Measurements from ENCODE around the gene PCBP2.

Gene PCBP2

DNA sequence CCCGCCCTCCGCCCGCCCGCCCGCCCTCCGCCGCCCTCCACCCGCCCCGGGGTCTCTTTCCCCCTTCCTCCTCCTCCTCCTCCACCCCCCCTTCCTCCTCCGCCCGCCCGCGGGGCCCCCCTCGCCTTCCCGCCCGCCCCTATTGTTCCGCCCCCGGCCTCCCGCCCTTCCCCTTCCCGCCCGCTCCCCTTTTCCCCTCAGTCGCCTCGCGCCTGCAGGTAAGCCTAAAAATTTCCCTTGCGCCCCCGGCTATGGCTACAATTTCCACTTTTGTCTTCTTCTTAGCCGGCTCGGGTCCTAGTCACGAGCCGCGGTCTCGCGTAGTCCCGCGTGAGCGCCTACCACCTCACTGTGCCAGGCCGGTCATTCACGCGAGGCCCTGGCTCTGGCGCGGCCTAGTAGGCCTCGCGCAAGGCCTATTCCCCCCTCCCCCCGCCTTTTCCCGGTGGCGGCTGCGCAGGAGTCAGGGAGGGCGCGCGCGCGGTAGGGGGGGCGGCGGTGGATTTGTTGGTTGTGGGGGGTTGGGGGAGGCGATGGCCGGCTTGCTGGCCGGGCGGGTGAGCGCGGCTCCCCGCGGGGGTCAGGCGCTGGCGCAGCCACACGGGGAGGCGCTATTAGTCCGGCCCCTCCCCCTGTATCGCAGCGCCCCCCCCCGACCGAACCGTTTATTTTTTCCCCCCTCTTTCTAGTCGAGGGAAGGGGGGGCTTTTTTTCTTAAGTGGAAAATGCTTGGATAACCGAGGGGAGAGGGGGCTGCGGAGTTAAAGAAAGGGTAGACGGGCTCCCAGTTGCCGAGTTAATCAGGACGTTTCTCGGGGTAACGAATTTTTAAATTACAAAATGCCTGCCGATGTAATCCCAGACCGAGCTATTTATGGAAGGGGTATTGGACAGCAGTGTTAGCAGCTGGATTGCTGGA is 516 bp downstream of the PCBP2 start:
- H3K36me3 ChIP-seq (ENCODE audit: insufficient read depth) = peaks cover 37% of the 10 kb centered on the region
- peaks cover 53% of the 10 kb centered on the region for H3K79me2 ChIP-seq (ENCODE audit: insufficient read depth, low read depth)

DNA sequence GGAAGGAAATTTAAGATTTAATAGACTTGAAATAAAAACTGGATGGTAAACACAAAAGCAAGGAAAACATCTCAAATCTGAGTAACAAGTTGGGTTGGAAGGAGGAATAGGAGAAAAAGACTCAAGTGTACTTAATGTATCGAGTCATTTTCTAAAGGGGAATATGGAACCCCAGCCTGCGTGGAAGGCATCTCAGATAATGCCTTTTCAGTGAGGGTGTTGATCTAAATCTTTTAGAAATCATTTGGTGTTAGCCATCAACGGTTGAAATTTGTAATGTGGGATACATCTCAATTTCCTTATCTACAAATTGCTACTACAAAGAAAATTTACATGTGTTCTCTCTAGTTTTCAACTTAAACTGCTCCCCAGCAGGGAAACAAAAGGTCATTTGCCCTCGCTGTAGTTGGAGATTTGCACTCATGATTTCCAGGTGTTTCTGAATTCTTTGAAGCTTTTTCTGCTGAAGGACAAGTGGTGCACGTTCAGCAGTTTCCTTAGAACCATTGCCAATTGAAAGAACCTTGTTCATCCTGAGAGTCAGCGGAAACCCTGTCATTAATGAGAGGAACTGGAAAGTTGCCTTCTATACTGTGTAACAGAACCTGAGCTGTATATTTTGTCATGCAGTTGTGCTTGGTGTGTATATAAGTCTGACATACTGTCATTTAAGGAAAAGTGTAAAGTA is 2.2 kb downstream of the PCBP2 start:
- peak overlapping the region; percentile 93 for H3K9ac ChIP-seq
- H3K27ac ChIP-seq = peak overlapping the region; percentile 86
- H3K4me1 ChIP-seq (ENCODE audit: low read depth, poor library complexity, severe bottlenecking) = peaks cover 68% of the 10 kb centered on the region
- TF ChIP-seq CTCF (conservative IDR thresholded peaks at IDR 0.05; ENCODE audit: low read depth, low read length) = peak; percentile 13; the same call in 1 of the 2 replicates
- H4K20me1 ChIP-seq (ENCODE audit: insufficient read depth) = peaks cover 53% of the 10 kb centered on the region
- no peak overlapping the region for H3K4me3 ChIP-seq (IDR thresholded peaks at IDR 0.05; ENCODE audit: insufficient read depth, low read depth, low read length)
- H2AFZ ChIP-seq (ENCODE audit: low read depth) = no peak overlapping the region
- H3K4me2 ChIP-seq = peak overlapping the region; percentile 93
- H3K36me3 ChIP-seq (ENCODE audit: insufficient read depth) = peaks cover 53% of the 10 kb centered on the region
- H3K27me3 ChIP-seq (ENCODE audit: insufficient read depth, low read depth) = no peaks in the 10 kb centered on the region
- H3K79me2 ChIP-seq (ENCODE audit: insufficient read depth, low read depth) = peaks cover 70% of the 10 kb centered on the region

More for the DNA sequence above, 516 bp downstream of the PCBP2 start:
- Histone ChIP-seq H3K4me1 (ENCODE audit: low read depth, poor library complexity, severe bottlenecking) (peaks cover 51% of the 10 kb centered on the region), H3K4me3 (IDR thresholded peaks at IDR 0.05; ENCODE audit: insufficient read depth, low read depth, low read length) (no peak overlapping the region), H3K4me2 (peak overlapping the region; percentile 93), H2AFZ (ENCODE audit: low read depth) (no peak overlapping the region), H4K20me1 (ENCODE audit: insufficient read depth) (peaks cover 41% of the 10 kb centered on the region), H3K27me3 (ENCODE audit: insufficient read depth, low read depth) (no peaks in the 10 kb centered on the region), H3K9ac (peak overlapping the region; percentile 93), H3K27ac (peak overlapping the region; percentile 86)
- peak; percentile 81 for TF ChIP-seq CTCF (conservative IDR thresholded peaks at IDR 0.05; ENCODE audit: low read depth, low read length)

DNA sequence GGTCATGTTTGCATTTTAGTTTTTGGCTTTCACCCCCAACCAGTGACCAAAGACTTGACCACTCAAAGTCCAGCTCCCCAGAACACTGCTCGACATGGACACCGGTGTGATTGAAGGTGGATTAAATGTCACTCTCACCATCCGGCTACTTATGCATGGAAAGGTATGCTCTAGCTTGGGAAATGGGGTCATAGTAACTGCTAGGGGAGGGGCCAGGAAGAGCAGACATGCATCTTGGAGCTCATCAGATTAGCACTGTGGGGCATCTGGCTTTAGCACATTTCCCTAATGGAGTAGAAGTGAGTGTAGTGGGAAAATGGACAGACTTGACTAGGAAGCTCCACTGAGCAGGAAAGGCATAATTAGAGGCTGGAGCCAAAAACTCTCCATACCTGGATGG is 2.8 kb downstream of the PCBP2 start:
- Histone ChIP-seq H4K20me1 (ENCODE audit: insufficient read depth) (peaks cover 55% of the 10 kb centered on the region), H3K79me2 (ENCODE audit: insufficient read depth, low read depth) (peaks cover 76% of the 10 kb centered on the region), H3K4me1 (ENCODE audit: low read depth, poor library complexity, severe bottlenecking) (peaks cover 74% of the 10 kb centered on the region), H3K4me3 (IDR thresholded peaks at IDR 0.05; ENCODE audit: insufficient read depth, low read depth, low read length) (no peak overlapping the region), H3K36me3 (ENCODE audit: insufficient read depth) (peaks cover 59% of the 10 kb centered on the region), H3K27ac (peak overlapping the region; percentile 86), H3K4me2 (peak overlapping the region; percentile 93), H3K27me3 (ENCODE audit: insufficient read depth, low read depth) (no peaks in the 10 kb centered on the region), H3K9ac (peak overlapping the region; percentile 93; the same call in 1 of the 2 replicates), H2AFZ (ENCODE audit: low read depth) (no peak overlapping the region)
- TF ChIP-seq CTCF (conservative IDR thresholded peaks at IDR 0.05; ENCODE audit: low read depth, low read length) = 0 out of 2 replicates have a peak, but pooled peaks have one; percentile 11

- peaks cover 71% of the 10 kb centered on the region for H4K20me1 ChIP-seq (ENCODE audit: insufficient read depth)
- H3K4me2 ChIP-seq = peak overlapping the region; percentile 93; the same call in 1 of the 2 replicates
- no peak for TF ChIP-seq CTCF (conservative IDR thresholded peaks at IDR 0.05; ENCODE audit: low read depth, low read length)
Measured at GRCh38 chr12:53456654-53457366, 4.9 kb downstream of the PCBP2 start.

More at GRCh38 chr12:53456654-53457366, 4.9 kb downstream of the PCBP2 start:
- Histone ChIP-seq H3K27ac (peak overlapping the region; percentile 13; the same call in 1 of the 2 replicates), H3K4me3 (IDR thresholded peaks at IDR 0.05; ENCODE audit: insufficient read depth, low read depth, low read length) (no peak overlapping the region), H3K4me1 (ENCODE audit: low read depth, poor library complexity, severe bottlenecking) (peaks cover 86% of the 10 kb centered on the region), H3K79me2 (ENCODE audit: insufficient read depth, low read depth) (peaks cover 97% of the 10 kb centered on the region), H3K9ac (no peak overlapping the region), H2AFZ (ENCODE audit: low read depth) (no peak overlapping the region), H3K36me3 (ENCODE audit: insufficient read depth) (peaks cover 80% of the 10 kb centered on the region), H3K27me3 (ENCODE audit: insufficient read depth, low read depth) (no peaks in the 10 kb centered on the region)
